ENCODE data around the gene KIF21B.

- TF ChIP-seq GATA2 (IDR thresholded peaks at IDR 0.05; ENCODE audit: low read depth, low read length): no peak
- TF ChIP-seq GATA3 (IDR thresholded peaks at IDR 0.05; ENCODE audit: low read depth, low read length): no peak
These were observed 2.5 kb downstream of the KIF21B start for GRCh38 chr1:201020721-201021629.

Data from SH-SY5Y (cell line).